Measurements from ENCODE around the gene ANGEL2.

Gene ANGEL2

DNA sequence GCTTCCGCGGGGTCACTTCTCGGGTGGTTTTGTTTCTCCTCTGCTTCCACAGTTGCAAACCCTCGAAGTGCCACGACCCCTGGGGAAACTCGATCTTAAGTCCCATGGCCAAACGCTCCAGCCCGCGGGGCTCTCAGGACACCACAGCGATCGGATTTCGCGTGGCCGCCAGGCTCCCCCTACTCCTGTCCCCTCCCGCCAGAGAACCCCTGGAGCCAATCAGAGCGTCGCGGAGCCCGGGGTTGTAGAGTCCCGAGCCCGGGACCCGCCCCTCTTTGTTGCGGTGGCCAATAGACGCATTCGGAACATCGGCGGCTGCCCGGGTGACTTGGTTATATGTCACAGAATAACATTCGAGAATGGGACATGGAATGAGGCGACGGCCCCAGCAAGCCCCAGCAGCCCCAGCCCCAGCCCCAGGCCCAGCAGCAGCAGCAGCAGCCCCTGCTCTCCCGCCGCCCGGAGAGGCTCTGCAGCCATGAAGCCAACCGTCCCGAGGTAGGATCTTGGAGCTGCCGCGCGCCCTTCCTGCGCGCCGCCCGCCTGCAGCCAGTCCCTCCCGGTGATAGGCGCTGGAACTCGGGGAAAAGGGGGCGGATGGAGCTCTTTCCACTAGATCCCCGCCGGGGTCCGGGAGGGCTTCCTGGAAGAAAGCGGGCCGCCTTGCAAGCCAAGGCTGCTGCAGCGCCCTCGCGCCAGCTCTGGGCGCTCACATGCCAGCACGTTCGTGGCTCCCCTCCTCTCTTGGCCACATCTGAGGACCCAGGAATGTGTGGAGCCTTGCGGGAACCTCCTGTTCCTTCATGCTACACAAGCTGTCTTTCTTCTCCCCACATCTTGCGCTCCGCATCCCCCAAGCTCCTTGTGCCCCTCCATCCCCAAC, 65.2 kb downstream of the ANGEL2 start, which contains the start of gene VASH2:
VASH2 (plus strand) TSS at position 299 of the 883 bp plus-strand sequence. CDS start 1,002 bp downstream, outside the sequence.
- DNase-seq: peak; percentile 77 to 87

- DNase-seq: no peak
Measured at GRCh38 chr1:212949771-212950170, 65.9 kb downstream of the ANGEL2 start.

DNA sequence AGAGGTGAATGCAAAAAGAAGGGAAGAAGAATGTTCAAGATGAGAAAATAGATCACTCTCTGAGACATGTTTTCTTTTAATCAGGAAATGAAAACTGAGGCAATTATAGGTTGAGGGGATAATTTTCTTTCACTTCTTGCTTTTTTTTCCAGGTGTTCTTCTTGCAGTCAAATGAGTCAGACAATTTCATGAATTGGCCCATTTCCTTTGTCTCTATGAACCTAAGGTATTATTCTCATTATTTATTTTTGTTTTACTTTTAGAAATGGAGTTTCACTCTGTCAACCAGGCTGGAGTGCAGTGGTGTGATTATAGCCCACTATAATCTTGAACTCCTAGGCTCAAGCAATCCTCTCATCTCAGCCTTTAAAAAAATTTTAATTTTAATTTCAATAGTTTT, 68.8 kb downstream of the ANGEL2 start:
- no peak for DNase-seq

DNA sequence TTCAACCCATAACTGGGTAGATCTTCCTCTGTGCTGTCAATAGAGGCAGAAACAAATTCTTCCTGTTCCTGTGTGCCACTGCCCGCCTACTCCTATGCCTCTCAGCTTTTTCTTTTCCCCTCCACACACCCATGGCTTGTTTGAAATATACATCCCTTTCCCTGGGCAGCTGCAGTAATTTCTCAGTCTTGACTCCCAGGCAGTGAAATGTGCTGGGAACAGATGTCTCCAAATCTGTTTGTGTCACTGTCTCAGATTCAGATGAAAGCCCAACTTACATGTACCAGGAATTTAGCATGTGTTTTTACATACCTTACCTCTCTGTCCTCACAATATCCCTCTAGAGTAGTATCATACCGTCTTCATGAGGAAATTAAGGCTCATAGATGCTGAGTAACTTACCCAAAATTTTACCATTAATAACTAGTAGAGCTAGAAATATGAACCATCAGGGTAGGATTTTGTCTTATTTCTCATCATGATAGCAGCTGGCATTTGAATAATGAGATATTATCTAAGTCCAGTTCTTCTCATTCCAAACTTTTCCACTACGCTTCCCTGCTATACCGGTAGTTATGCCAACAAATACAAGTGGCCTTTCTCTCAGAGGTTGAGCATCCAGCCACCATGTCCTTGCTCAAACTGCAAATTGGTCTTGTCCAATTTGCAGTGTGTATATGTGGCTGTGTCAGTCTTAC, 70.1 kb downstream of the ANGEL2 start:
- no peak for DNase-seq

GRCh38 chr1:212945056-212945455, 70.6 kb downstream of the ANGEL2 start:
- no peak for DNase-seq

- DNase-seq: no peak
Measured at GRCh38 chr1:212944229-212944901, 71.3 kb downstream of the ANGEL2 start.

DNA sequence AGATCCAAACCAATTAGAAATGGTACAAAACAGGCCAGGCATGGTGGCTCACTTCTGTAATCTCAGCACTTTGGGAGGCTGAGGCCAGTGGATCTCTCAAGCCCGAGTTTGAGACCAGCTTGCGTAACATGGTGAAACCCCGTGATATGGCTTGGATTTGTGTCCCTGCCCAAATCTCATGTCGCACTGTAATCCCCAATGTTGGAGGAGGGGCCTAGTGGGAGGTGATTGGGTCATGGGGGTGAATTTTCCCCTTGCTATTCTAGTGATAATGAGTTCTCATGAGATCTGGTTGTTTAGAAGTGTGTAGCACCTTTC, 72.3 kb downstream of the ANGEL2 start:
- no peak for DNase-seq

- no peak for DNase-seq
Measured at GRCh38 chr1:212942679-212943392, 72.8 kb downstream of the ANGEL2 start.

Data from NCI-H526 (cell line).